CD4-positive, alpha-beta T cell treated with Interleukin-17A for 1 hour (primary cell): ENCODE measurements around the gene CINP.

ENCODE experiments used
- DNase-seq: peaks from one replicate; pipeline ENCODE4 v3.0.0-alpha.2; 2020

The CINP gene

DNA sequence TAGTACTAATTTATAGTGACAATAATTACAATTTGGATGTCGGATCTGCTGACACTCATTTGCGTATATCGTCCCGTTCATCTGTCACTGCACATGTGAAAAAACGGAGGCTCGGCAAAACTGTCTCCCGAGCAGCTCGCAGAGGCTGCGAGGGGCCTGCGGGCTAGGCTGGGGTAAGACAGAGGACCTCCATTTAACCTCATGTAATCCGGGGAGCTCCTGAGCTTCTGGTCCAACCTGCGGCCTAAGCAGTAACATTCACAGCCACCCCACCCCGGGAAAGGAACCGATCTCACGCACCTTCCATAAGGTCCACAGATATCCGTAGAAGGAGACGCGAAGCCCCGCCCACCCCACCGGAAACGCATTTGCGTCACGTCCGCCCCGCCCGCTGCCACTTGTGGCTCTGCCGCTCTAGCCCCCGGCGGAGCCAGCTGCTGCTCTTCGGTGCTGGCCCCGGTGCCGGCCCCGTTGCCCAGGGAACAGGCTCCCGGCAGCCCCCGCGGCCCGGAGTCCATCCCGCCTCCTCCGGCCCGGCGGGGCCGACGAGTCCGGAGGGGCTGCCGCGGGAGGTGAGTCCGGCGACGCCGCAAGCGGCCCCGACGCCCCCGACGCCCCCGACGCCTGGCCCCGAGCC lies at the start of gene CINP, which contains the start of gene TECPR2:
Gene CINP (minus strand): TSS at position 346 of the 637 bp plus-strand sequence. CDS start 39 bp downstream, at position 307.
Gene TECPR2 (plus strand): TSS at position 397 of the 637 bp plus-strand sequence. CDS start 13,781 bp downstream, outside the sequence.
- DNase-seq: peak; percentile 95

DNA sequence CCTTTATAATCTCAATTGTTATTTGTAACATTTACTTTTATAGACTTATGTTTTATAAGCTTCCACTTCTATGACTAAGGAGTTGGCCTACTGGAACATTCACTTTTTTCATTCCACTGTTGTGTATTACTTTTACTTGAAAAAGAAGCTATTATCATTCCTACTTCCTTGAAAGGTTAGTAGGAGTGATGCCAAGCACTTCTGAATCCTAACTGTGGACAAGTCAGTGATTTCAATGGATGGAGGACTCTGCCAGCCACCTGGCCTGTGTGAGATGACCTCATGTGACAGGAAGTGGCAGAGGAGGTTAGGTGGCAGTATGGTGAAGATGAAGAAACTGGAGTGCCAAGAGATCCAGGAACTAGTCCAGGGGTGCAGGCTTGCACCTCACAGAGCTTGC lies 46.0 kb upstream of the CINP start:
- DNase-seq: no peak

DNA sequence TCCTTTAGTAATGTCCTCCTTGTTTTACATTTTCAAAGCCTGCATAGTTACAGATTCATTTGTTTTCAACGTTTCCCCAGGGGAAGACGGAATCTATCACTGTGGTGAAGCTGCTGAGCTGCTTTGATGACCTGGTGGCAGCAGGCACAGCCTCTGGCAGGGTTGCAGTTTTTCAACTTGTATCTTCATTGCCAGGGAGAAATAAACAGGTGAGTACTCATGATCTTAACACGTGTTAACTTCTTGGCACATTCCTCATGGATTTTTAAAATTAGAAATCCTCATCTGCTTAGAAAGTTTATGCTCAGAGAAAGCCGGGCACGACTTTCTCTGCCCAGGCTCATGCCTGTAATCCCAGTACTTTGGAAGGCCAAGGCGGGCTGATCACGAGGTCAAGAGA lies 44.6 kb upstream of the CINP start:
- DNase-seq: no peak

DNA sequence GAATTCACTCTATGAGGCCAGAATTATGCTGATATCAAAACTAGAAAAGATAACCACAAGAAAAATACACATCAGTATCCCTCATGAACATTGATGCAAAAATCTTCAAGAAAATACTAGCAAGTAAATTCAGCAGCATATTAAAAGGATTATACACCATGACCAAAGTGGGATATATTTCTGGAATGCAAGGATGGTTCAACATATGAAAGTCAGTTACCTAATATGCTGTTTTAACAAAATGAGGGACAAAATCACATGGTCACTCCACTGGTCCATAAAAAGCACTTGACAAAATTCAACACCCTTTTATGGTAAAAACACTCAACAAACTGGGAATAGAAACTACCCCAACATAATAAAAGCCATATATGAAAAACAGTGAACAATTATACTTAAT lies 40.3 kb upstream of the CINP start:
- no peak for DNase-seq

DNA sequence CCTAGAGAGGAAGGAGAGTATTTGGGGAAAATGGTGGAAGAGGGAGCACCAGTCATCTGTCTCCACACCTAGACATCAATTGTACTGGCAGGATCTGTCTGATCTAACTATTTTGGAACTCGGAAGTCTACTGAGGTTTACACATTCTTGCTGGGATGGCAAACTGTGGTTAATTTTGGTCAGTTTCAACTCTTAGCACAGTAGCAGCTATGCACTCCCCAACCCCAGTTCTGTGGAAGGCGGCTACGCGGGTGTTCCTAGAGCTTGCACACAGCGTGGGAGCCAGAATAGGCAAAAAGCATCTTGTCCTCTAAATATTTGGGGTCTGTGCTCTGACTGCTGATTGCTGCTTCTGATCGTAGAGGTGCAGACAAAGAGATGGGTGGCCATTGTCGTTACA lies 33.8 kb upstream of the CINP start:
- no peak for DNase-seq

DNA sequence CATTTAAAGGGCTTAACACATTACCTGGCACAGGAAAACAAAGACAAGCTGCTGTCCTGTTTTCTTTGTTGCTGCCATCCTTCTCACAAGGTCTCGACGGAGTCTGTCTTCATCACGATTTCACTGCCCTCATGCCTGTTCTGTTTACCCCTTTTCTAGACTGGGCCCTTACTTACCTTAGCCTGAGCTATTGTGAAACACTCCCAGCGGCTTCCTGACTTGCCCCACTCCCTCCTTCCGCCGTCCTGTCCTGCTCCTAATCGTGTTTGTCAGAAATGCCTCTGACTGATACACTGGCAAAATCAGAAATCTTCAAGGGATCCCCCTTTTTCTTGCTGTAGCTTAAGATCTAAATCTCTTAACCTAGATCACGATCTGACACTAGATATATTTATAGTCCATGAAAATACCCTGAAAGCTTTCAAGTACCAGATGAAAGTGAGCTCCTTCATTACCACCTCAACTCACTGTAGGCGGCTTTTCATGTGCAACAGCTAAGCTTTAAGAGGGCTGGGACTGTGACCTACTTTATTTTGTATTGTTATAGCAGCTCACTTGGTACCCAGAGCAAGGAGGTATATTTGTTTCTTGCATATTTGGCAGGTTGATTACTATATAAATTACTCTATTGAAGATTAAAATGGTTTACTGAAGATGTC lies 32.2 kb upstream of the CINP start:
- DNase-seq: peak; percentile 8

DNA sequence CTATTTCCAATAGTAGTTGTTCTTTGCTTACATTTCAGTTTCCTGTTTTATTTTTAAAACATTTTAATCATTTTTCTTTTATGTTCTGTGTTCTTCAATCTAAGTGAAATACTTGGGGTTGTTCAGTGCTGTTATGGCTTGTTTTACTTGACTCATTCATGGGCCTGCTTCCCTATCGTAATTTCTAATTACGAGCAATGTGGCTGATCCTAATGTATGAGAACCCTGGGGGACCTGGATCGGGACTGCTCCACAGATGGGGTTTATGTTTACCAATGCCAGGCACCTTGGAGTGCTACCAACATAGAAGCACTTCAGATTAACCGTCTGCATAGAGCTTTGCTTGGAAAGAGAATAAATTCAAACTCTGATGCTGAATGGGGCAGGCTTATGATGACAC lies 29.8 kb upstream of the CINP start:
- DNase-seq: no peak

DNA sequence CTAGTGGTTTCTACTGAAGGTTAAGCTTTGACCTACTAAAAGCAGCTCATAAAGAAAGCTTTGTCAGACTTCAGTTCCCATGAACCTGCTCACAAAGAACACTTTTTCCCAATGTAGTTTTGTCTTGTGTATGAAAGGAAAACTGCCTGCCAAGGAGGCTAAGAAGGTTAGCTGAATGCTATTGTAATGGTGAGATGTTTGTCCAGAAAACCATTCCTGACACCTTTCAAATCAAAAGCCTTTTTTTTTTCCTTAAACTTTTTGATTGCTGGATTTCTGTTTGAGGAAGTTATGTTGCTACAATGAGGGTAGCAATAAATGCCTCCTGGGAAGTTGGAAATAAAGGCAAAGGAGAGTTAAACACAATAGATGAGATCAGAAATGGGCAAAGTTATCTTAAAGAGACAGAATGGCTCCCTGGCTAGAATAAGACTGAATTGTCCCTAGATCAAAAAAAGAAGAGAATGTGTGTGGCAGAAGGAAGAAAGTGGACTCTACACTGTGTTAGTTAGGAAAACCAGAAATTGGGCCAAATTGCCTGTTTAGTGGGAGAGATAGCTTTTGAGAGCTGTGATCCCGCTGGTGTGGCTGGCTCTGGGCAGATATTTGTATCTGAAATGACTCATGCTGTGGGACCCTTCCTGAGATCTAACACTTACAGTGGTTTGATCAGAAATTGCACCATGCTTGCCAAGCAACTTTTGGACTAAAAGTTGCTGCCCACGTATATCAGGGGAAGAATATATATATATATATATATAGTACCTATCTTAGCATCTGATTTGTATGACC lies 27.6 kb upstream of the CINP start:
- DNase-seq: no peak

DNA sequence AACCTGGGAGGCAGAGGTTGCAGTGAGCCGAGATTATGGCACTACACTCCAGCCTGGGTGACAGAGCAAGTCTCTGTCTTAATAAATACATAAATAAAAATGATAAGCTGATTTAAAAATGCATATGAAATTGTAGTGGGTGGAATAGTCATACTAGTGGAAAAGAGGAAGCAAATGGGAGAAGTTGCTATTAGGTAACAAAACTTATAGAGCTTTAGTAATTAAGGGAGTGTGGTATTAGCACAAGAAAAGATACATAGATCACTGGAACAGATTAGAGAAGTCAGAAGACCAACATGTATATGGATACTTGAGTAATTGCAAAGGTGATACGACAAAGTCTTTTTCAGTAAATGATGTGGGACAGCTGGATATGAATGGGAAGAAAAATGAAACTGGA lies 26.6 kb upstream of the CINP start:
- DNase-seq: no peak

DNA sequence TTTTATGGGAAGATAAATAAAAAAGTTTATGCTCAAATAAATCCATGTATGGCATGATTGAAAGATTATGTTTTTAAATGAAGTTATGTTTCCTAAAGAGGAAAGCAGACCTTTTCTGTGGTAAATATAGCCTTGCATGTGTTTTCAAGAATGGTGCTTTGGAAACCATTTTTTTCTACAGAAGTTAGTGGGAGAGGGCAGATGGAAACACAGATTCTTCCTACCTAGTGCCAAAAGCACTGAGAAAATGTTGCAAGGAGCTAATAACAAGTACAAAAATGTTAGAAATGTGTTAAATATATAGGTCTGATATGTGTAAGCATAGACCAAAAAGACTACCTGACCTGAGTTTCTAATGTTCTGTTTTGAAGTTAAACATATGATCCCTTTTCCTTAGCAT lies 24.4 kb upstream of the CINP start:
- DNase-seq: no peak

DNA sequence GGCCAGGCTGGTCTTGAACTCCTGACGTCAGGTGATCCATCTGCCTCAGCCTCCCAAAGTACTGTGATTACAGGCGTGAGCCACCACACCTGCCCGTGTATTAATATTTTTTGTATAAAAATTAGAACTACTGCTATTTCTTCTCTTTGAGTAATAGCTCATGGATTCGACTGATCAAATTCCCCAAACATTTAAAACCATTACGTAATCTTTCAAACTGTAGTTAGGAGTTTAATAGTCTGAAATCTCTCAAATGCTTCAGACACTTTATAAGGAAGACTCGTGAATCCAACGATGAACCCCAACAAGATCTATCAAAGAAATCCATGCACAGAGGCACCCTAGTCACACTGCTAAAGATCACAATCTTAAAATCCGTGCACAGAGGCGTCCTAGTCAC lies 16.1 kb upstream of the CINP start:
- DNase-seq: no peak

DNA sequence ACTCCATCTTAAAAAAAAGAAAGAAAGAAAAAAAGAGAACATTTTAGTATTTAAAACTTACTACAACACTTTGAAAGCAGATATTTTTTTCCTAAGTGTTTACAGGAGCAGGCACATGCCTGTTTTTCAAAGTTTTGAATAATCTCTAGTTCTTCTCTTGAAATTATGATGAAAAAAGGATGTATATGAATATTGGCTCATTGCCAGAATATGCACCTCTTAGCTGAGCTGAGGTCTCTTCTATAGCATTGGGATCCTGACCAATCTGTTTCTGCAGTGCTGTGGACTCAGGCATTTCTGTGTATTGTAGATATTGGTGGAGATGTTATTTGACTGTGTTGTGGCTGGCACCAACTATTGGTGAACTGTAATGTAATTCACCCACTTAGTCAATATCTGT lies 15.0 kb upstream of the CINP start:
- DNase-seq: no peak

DNA sequence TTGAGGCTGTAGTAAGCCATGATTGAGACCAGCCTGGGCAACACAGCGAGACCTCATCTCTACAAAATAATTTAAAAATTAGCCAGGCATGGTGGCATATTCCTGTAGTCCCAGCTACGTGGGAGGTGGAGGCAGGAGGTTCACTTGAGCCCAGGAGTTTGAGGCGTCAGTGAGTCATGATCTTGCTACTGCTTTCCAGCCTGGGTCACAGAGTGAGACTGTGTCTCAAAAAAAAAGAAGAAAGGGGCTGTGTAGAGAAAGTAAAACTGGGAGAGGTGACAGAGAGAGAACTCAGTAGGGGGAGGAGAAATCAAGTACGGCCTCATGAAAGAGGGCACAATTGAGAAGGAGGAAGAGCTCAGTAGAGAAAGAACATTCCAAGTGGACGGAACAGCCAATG lies 12.4 kb upstream of the CINP start:
- DNase-seq: no peak

DNA sequence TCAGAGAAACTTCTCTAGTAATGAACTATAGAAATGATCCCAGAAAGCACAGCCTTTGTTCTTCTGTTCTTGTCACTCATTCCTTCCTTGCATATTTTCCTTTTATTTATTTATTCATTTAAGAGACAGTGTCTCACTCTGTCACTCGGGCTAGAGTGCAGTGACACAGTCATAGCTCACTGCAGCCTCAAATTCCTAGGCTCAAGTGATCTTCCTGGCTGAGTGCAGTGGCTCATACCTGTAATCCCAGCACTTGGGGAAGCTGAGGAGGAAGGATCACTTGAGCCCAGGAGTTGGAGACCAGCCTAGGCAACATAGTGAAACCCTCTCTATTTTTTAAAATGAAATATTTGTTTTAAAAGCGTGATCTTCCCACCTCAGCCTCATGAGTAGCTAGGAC lies 11.6 kb upstream of the CINP start:
- no peak for DNase-seq

DNA sequence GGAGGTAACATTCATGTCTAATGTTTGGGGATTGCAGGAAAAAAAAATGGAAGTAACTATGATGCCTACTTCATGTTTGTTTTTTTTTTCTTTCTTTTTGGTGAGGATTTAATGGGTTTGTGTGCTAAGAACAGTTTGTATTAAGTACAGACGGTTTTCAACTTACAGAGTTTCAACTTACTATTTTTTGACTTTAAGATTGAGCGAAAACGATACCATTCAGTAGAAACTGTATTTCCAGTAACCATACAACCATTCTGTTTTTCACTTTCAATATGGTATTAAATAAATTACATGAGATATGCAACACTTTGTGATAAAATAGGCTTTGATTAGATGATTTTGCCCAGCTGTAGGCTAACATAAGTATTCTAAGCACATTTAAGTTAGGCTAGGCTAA lies 10.4 kb upstream of the CINP start:
- no peak for DNase-seq

DNA sequence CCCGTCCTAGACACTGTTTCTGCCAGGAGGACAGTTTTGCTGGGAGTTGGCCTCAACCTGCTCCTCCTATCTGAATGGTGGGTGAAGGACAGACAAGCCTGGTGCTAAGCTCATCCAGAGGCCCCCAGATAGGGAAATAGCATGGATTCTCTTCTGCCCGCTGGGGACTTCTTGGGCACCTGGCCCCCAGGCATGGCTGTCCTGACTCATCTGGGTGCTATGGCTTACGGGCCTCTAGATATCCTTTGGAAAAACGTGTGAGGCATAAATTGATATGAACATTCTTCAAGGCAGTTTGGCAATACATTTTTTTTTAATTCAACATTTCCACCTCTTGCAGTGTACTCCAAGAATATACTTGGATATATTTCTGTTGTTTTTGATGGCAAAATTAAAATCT lies 8.7 kb upstream of the CINP start:
- DNase-seq: no peak

DNA sequence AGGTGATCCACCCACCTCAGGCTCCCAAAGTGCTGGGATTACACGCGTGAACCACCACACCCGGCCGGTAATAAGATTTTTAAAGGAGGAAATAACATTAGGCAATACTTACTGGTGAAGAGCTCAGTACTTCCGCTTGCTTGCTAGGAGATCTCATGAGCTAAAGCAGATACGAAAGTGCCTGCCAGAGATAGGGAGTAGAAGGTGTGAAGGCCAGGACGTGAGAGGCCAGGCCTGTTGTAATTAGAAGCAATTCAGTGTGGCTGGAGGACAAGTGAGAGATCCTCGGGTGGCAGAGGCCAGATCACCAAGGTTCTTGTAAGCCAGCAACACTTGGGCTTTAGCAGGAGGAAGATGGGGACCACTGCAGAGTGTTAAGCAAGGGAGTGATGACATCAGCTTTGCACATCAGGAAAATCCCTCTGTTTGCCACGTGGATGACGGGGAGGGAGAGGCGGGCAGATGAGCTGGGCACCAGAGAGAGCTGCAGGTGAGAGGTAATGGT lies 7.7 kb upstream of the CINP start:
- peak; percentile 20 for DNase-seq

DNA sequence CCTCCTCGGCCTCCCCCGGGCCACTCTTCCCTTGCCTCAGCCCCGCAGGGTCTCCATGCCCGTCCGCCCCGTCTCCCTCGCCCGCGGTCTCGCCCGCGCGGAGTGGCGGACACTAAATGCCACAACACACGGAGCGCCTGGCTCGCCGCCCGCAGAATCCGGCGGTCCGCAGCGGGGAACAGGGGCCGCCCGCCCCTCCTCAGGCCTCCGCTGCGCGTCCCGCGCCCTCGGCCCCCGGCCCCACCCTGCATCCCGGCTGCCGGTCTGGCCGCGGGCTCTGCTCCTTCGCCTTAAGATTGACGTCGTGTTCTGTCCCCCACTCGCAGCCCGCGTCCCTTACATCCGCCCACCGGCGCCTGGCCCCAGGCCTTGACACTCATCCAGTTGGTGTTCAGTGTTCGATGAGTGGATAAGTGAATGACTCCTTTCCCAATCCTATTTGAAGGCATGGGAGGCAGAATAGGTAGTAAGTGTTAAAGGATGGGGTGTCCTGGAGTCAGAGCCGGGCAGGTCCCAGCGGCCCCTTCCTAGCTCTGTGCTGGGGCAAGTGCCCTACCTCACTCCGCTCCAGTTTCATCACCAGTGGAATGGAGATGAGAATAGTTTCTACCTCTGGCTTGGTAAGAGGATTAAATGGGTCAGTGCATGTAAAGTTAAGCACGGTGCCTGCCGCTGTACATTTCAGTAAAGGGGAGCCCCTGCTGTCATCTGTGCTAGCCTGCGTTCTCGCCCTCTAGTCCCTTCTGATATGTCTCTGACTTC lies 673 bp upstream of the CINP start:
- peak; percentile 27 for DNase-seq

DNA sequence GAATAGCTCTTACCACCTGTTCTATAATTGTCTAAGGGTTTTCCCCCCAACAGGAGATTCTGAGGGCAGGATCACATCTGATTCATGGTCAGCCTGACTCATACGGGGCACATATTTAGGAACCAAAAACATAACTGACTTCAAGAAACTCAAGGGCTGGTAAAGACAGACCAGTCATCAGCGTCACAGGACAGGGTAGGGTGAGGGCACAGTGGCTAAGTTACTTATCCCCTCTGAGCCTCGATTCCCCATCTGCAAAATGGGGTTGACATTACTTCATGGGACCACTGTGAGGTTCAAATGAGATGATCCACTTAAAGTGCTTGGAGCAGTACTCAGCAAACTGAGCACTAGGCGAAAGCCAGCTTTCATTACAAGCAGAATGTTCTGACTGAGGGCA lies 606 bp downstream of the CINP start:
- DNase-seq: peak; percentile 33

DNA sequence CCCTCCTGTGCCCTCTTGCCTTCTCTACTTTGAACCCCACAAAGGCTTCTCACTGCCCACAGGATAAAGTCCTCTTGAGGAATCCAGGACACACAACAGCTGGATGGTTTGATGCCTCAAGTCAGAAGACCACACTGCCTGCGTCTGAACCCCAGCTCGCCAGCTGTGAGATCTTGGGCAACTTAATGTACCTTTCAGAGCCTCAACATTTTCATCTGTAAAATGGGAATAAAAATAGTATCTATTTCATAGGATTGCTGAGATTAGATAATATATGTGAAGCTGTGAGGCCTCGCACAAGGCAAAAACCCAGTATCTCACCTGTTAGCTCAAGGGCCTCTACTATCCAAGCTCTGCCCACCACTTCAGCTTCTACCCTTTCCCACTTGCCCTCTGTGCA lies 2.3 kb downstream of the CINP start:
- DNase-seq: no peak

DNA sequence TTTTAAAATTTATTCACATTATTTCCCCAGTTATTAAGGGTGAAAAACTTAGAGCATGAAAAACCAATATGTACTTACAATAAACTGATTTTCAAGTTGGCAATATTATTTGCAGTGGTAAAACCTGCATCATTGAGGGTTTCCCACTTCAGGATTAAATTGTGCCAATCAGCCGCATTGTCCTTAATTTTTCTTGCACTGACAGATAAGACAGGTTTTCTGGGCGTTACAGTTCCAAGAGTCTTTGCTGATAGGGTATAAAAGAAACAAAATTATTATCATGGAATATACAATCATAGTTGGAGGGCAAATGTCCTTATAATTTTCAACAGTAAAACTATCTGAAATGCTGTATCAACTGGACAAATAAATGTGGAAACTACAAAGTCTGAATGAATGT lies 3.3 kb downstream of the CINP start:
- no peak for DNase-seq

DNA sequence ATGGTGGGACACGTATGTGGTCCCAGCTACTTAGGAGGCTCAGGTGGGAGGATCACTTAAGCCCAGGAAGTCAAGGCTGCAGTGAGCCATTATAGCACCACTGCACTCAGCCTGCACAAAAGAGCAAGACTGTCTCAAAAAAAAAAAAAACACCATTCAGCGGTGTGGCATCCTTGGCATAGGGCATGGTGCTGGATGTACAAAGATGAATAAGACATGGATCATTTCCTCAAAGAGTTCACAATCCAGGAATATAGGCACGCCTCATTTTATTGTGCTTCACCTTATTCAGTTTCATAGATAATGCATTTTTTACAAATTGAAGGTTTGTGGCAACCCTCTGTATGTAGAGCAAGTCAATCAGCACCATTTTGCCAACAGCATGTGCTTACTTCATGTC lies 6.4 kb downstream of the CINP start:
- DNase-seq: no peak

DNA sequence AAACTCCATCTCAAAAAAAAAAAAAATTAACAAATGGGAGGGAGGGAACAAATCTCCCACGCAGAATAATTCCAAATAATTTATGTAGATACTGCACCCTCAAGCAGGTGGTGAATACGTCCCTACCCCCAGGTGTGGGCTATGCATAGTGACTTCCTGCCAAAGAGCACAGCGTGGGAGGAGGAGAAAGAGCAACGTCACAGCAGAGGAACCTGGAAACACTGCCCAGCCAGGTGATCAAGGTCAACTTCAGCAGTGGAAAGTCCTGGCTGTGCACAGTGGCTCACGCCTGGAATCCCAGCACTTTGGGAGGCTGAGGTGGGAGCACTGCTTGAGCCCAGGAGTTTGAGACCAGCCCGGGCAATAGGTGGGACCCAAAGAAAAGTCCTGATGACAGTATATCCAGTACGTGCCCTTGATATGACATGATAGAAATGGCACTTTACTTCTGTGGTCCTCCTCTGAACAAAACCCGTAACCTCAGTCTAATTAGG lies 9.5 kb downstream of the CINP start:
- no peak for DNase-seq
